Endodermal cell (in vitro differentiated cells): ENCODE measurements around the gene IPO5. TPM values are rescaled to one million over a fixed set of nuclear protein-coding genes. Genes with fewer than 3 reads are reported as not detected.

Experiments used
- DNase-seq: peaks from one replicate; pipeline ENCODE4 v3.0.0-alpha.2; 2017
- H3K27ac ChIP-seq: 2 replicates; pipeline ENCODE4 v1.5.1; 2013; ENCODE audit warnings: mild to moderate bottlenecking, low read depth, low read length, moderate library complexity
- H3K27me3 ChIP-seq: 2 replicates; pipeline ENCODE4 v1.6.1; 2013; ENCODE audit warnings: mild to moderate bottlenecking, low read length, moderate library complexity; ENCODE audit not compliant: insufficient read depth, control insufficient read depth, poor library complexity, severe bottlenecking
- H3K36me3 ChIP-seq: 2 replicates; pipeline ENCODE4 v1.7.0; 2013; ENCODE audit warnings: mild to moderate bottlenecking, low read length, moderate library complexity; ENCODE audit not compliant: control insufficient read depth, insufficient read depth
- H3K4me1 ChIP-seq: one replicate; pipeline ENCODE4 v1.7.0; 2013; ENCODE audit warnings: low read length; ENCODE audit not compliant: control insufficient read depth, insufficient read depth
- H3K4me3 ChIP-seq: 2 replicates; pipeline ENCODE4 v1.5.1; 2013; ENCODE audit warnings: mild to moderate bottlenecking, low read length, moderate library complexity
- H3K9ac ChIP-seq: 2 replicates; pipeline ENCODE4 v1.6.1; 2013; ENCODE audit warnings: mild to moderate bottlenecking, low read length, moderate library complexity; ENCODE audit not compliant: poor library complexity, severe bottlenecking; ENCODE audit errors: extremely low read depth
- H3K9me3 ChIP-seq: 2 replicates; pipeline ENCODE4 v1.6.1; 2013; ENCODE audit warnings: mild to moderate bottlenecking, low read length, moderate library complexity; ENCODE audit not compliant: control insufficient read depth
- H3K27ac Mint-ChIP-seq: 2 replicates; pipeline ENCODE4 v1.8.0; 2020; ENCODE audit warnings: mixed read lengths
- H3K27me3 Mint-ChIP-seq: 2 replicates; pipeline ENCODE4 v1.8.0; 2021; ENCODE audit warnings: mild to moderate bottlenecking, mixed read lengths; ENCODE audit not compliant: insufficient read depth
- H3K36me3 Mint-ChIP-seq: 2 replicates; pipeline ENCODE4 v1.8.0; 2020; ENCODE audit warnings: low read depth, mixed read lengths
- H3K4me1 Mint-ChIP-seq: 2 replicates; pipeline ENCODE4 v1.8.0; 2020; ENCODE audit warnings: mixed read lengths
- H3K4me3 Mint-ChIP-seq: 2 replicates; pipeline ENCODE4 v1.8.0; 2020; ENCODE audit warnings: mild to moderate bottlenecking, moderate library complexity, mixed read lengths
- H3K9me3 Mint-ChIP-seq: 2 replicates; pipeline ENCODE4 v1.8.0; 2020; ENCODE audit warnings: mild to moderate bottlenecking, mixed read lengths
- WGBS, 2 experiments: methylation state at CpG; one replicate each; pipeline versions ENCODE4 v1.1.5 to v1.1.7; 2013; ENCODE audit warnings: missing lambda C conversion rate in 2 of 2, mixed read lengths in 1 of 2; ENCODE audit not compliant: insufficient coverage in 1 of 2, insufficient read length in 1 of 2; 5-methylcytosine and 5-hydroxymethylcytosine counted together
- total RNA-seq, 2 donors: library from RNA; stranded (reverse); fragmentation: NEBNext Ultra II Directional in 1 of 2; extraction: Animal tissue kit (Norgen Biotek cat#: 25700) in 1 of 2; gene quantifications; 2 replicates in 1 of 2; 3 replicates in 1 of 2; pipeline ENCODE4 v1.2.1, GENCODE V29; 2021
- TF ChIP-seq, protein P1 (sequence below): fragments of 200-600 bp; sonication (generic); conservative IDR thresholded peaks from 2 replicates; pipeline ENCODE4 v1.5.0; 2021; ENCODE audit warnings: antibody characterized with exemption, mild to moderate bottlenecking

IPO5 gene
- total RNA-seq, 2 donors from 2014 or later: 259 to 280 TPM

DNA sequence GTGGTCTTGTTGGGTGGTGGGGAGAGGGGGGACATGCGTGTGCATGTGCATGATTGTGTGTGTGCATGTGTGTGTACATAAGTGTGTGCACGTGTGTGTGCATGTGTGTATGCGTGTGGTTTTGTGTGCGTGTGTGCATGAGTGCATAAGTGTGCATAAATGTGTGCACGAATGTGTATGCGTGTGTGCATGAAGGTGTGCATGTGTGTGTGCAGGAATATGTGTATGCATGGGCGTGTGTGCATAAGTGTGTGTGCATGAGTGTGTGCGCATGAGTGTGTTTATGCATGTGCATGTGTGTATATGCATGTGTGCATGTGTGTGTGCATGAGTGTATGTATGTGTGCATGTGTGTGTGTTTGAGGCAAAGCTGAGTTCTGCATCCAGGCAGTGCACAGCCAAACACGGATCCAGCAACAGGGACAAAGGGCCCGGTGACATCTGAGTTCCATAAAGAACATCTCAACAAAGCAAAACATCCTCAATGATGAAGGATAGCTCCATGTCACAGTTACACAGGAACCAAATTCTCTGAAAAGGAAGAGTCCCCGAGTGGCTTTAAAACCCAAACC lies 103.5 kb downstream of the IPO5 start:
- H3K9ac ChIP-seq: no peak overlapping the region
- no peaks in the 10 kb centered on the region for H3K27me3 ChIP-seq
- H3K9me3 ChIP-seq: no peaks in the 10 kb centered on the region
- no peaks in the 10 kb centered on the region for H3K27me3 Mint-ChIP-seq
- TF ChIP-seq, protein P1, sequence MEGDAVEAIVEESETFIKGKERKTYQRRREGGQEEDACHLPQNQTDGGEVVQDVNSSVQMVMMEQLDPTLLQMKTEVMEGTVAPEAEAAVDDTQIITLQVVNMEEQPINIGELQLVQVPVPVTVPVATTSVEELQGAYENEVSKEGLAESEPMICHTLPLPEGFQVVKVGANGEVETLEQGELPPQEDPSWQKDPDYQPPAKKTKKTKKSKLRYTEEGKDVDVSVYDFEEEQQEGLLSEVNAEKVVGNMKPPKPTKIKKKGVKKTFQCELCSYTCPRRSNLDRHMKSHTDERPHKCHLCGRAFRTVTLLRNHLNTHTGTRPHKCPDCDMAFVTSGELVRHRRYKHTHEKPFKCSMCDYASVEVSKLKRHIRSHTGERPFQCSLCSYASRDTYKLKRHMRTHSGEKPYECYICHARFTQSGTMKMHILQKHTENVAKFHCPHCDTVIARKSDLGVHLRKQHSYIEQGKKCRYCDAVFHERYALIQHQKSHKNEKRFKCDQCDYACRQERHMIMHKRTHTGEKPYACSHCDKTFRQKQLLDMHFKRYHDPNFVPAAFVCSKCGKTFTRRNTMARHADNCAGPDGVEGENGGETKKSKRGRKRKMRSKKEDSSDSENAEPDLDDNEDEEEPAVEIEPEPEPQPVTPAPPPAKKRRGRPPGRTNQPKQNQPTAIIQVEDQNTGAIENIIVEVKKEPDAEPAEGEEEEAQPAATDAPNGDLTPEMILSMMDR: no peak
- H3K27ac ChIP-seq: no peak overlapping the region
- H3K36me3 Mint-ChIP-seq: no peaks in the 10 kb centered on the region
- no peak for DNase-seq
- no peaks in the 10 kb centered on the region for H3K36me3 ChIP-seq
- 94% methylated on average over 8 to 11 of the region's 11 CpGs for WGBS, 2 experiments
- no peak overlapping the region for H3K4me3 ChIP-seq
- H3K9me3 Mint-ChIP-seq: peaks cover 4% of the 10 kb centered on the region
- H3K4me1 Mint-ChIP-seq: peaks cover 24% of the 10 kb centered on the region
- H3K27ac Mint-ChIP-seq: no peak overlapping the region
- no peaks in the 10 kb centered on the region for H3K4me1 ChIP-seq
- no peak overlapping the region for H3K4me3 Mint-ChIP-seq

DNA sequence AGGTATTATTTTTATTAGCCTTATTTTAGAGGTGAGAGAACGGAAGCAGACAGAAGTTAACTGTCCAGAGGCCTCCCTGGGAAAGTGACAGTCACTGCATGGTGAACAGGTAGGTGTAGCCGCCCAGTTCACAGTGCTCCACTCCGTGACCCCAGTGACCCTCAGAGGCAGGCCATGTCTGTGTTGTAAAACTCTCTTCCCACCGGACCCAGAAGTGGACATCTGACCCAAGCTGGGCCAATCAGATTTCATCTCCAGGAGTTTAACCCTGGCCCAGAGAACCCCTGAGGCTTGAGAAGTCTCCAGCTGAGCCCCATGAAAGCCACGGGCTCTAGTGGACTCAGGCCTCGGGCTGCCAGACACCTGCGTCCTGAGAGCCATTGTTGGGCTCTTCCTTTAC lies 105.8 kb downstream of the IPO5 start:
- H3K36me3 Mint-ChIP-seq: no peaks in the 10 kb centered on the region
- peaks cover 34% of the 10 kb centered on the region for H3K4me1 Mint-ChIP-seq
- H3K4me1 ChIP-seq: no peaks in the 10 kb centered on the region
- no peaks in the 10 kb centered on the region for H3K27me3 ChIP-seq
- no peak overlapping the region for H3K9ac ChIP-seq
- no peak overlapping the region for H3K4me3 Mint-ChIP-seq
- no peak overlapping the region for H3K27ac Mint-ChIP-seq
- TF ChIP-seq, protein P1: no peak
- no peak for DNase-seq
- no peak overlapping the region for H3K27ac ChIP-seq
- H3K27me3 Mint-ChIP-seq: no peaks in the 10 kb centered on the region
- no peak overlapping the region for H3K4me3 ChIP-seq
- H3K9me3 Mint-ChIP-seq: peaks cover 9% of the 10 kb centered on the region
- H3K9me3 ChIP-seq: peaks cover 5% of the 10 kb centered on the region
- 76 to 88% methylated on average over 7 of the region's 7 CpGs for WGBS, 2 experiments
- H3K36me3 ChIP-seq: no peaks in the 10 kb centered on the region

DNA sequence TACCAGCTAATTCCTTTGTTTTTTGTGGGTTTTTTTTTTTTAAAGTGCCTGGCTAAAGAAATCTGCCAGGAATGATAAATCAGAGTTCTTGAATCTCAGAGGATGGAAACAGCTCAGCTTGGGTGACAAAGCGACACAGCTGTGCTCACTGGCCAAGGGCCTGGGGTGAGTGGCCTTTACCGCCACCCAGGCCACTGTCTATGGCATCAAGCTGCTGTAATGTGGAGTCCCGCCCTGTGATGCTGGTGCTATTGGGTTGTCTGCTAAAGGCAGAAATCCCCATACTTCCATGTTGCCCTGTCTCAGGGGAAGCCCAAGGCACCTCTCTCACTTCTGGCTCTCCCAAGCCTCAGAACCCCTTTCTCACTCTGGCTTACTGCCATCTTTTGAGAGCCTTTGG lies 106.8 kb downstream of the IPO5 start:
- Mint-ChIP-seq H3K4me3 (no peak overlapping the region), H3K4me1 (peaks cover 36% of the 10 kb centered on the region), H3K27me3 (no peaks in the 10 kb centered on the region), H3K36me3 (no peaks in the 10 kb centered on the region), H3K27ac (no peak overlapping the region), H3K9me3 (peaks cover 11% of the 10 kb centered on the region)
- peaks cover 6% of the 10 kb centered on the region for H3K9me3 ChIP-seq
- WGBS, 2 experiments: 93 to 100% methylated on average over 1 to 3 of the region's 3 CpGs
- H3K36me3 ChIP-seq: no peaks in the 10 kb centered on the region
- no peak for DNase-seq
- no peak overlapping the region for H3K27ac ChIP-seq
- no peaks in the 10 kb centered on the region for H3K4me1 ChIP-seq
- H3K4me3 ChIP-seq: no peak overlapping the region
- no peaks in the 10 kb centered on the region for H3K27me3 ChIP-seq
- TF ChIP-seq, protein P1: no peak
- H3K9ac ChIP-seq: no peak overlapping the region
